Fibroblast of peridontal ligament (primary cell): Measurements from ENCODE around the gene CD37.
"Not testable (repeated sequence)": the region's sequence is repeated elsewhere in the genome, so short reads cannot be mapped to it uniquely, and the experiment has no call there.

ENCODE experiments used
- DNase-seq: peaks from one replicate; pipeline ENCODE4 v3.0.0-alpha.2; 2010; ENCODE audit errors: extremely low read depth

CD37 gene

DNA sequence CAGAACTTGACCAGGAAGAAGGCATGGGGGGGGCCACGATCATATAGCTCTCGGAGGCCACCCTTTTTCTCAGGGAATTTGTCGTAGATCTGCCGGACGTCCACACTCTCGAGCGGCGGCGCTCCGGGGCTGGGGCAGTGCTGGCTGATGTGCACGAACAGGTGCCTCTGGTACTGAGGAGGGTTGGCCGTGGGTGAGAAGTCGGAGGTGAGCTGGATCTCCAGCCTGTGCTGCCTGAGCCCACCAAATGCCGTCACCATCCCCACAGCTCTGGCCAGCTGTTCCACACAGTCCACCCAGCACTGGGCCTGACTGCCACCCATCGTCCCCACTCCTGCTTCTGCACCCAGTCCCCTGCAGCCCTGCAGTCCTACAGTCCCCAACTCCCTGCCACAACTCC, 12.0 kb downstream of the CD37 start:
- DNase-seq = no peak

DNA sequence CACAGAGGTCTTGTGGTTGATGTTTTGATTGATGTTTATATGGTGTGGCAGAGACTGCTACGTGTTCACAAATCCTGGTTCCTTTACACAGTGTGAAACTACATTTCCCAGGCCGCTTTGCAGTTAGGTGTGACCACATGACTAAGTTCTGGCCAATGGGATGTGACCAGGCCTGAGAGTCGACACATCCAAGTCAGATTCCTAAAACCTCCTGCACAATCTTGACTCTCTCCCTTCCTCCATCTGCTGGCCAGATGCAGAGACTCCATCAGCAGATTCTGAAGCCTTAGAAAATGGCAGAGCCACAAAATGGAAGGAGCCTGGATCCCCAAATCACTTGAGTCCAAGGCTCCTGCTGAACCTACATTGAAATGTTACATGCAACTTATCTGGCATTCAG, 12.6 kb downstream of the CD37 start:
- DNase-seq = peak; percentile 74

- DNase-seq = no peak
Observed at GRCh38 chr19:49348305-49349189, 13.3 kb downstream of the CD37 start.

- no peak for DNase-seq
Observed at GRCh38 chr19:49349567-49349966, 14.4 kb downstream of the CD37 start.

- no peak for DNase-seq
Observed at GRCh38 chr19:49355909-49356353, 20.7 kb downstream of the CD37 start.

DNA sequence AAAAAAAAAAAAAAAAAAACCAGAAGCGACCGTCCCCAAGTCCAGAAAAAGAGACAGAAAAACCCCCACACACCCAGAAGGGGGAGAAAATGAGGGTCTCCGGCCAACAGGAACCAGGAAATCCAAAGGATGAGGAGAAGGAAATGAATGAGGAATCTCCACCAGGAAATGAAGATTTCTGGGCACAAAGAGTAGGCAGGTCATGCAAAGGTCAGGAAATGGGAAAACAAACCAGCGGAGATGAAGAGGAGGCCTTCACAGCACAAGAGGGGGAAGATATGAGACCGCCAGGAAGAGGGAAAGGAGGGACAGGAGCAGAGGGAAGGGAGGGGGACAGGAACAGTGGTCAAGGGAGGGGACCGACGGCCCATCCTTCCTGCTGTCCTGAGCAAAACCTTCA, 21.2 kb downstream of the CD37 start:
- no peak for DNase-seq

- DNase-seq = no peak
Observed at GRCh38 chr19:49357186-49357585, 22.0 kb downstream of the CD37 start.

GRCh38 chr19:49359851-49360820, 24.9 kb downstream of the CD37 start:
- peak; percentile 6 for DNase-seq

DNA sequence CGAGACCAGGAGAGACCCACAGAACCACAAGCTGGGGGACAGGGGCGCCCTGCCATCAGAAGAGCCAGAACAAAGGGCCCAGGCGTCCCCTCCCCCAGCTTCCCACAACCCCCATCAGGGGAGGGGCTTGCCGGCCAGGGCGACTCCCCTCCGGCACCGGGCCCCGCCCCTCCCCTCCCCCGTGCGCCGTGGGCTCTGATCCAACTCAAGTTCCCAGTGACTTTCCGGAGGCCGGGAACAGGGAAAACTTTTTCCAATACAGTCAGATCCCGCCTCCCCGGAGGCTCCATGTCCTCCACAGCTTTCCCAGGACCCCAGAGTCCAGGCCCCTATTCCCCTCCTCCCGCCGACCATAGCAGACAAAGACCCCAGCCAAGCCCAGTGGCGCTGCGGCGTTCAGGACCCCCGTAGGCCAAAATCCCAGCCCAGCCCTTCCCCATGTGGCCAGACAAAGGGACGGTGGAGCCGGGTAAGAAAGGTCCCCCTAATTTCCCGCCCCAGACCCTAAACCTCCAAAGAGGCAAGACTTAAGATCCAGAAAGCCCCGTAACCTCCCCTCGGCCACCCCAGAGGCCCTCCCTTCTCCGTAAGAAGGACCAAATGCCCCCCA, 26.3 kb downstream of the CD37 start:
- peak; percentile 82 for DNase-seq

DNA sequence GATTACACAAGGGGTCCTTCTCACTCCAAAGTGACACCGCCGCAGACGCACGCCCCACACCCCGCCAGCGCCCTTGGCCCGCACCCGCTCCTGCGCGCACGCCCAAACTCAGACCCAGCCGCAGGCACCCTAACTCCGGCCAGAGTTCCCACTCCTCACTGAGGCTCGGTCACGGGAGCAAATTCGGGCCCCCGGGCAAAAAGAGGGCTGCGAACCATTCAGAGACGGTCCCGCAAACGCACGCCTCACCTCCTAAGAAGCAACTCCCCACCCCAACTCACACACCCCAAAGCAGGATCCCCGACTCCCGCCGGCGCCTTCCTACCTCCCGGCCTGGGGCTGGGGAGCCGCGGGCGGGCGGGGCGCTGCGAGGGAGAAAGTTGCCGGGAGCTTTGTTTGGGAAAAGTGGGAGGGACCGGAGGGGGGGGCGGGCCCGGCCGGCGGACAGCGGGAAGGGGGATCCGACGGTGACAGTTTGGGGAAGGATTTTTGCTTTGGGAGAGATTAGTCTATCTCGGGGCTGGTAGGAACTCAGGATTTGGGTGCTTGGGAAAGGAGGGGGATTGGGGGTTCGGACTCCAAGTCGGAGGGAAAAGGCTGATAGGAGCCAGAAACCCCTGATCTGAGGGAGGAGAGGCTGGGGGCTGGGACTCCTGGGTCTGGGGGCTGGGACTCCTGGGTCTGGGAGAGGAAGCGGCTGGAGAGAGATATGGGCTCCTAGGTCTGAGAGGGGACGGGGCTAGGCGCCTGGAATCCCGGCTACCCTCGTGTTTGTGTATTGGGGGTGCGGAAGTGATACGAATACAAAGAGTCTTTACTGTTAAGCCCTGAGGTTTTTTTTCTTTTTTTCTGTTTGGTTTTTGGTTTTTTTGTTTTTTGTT, 27.1 kb downstream of the CD37 start, which contains the start of gene TEAD2:
Gene TEAD2 (minus strand): TSS at position 369 of the 881 bp plus-strand sequence. CDS start 2,341 bp downstream, outside the sequence.
- peak; percentile 34 for DNase-seq

GRCh38 chr19:49362929-49363267, 27.7 kb downstream of the CD37 start:
- DNase-seq = no peak

GRCh38 chr19:49363268-49364082, 28.3 kb downstream of the CD37 start, which contains the start of gene DKKL1:
TSS of gene DKKL1 (plus strand) at chr19:49363877. CDS start at chr19:49363999, 122 bp downstream.
- peak; percentile 98 for DNase-seq

- no peak for DNase-seq
Observed at GRCh38 chr19:49364083-49364737, 29.0 kb downstream of the CD37 start.

DNA sequence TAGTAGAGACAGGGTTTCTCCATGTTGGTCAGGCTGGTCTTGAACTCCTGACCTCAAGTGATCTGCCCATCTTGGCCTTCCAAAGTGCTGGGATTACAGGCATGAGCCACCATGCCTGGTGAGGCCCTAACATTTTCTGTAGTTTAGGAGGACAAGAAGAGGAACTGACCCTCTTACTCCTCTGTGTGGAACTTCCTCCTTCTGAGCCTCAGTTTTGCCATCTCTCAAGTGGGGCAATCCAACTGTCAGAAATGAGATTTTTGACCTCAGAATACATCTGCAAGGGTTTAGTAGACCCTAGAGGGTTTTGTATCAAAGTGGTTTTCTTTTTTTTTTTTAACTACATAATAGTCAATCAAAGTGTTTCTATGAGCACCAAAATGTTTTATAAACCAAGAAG, 30.9 kb downstream of the CD37 start:
- no peak for DNase-seq

DNA sequence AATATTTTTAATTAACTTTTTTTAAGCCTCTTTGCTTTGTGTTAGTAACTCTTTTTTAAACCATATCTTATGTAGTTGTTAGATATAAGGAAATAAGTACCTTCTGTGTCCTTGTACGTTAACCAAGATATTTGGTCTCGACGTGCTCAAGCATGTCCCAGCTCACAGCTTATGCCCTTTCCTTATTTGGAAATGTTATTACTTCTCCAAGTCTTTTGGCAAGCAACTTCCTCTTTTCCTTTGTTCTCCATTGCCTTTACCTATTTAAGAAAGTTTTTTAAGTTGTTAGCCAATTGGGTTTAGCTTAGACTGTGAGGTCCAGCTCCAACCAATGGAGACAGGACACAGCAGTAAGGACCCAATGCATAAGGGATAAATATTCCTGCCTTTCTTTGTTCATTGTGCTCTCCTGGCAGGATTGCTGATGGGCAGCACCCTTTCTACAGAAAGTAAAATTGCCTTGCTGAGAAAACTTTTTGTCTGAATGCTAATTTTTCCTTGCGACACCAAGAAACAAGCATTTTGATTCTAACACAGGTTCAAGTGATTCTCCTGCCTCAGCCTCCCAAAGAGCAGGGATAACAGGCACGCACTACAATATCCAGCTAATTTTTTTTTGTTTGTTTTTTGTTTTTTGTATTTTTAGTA, 33.6 kb downstream of the CD37 start:
- no peak for DNase-seq

DNA sequence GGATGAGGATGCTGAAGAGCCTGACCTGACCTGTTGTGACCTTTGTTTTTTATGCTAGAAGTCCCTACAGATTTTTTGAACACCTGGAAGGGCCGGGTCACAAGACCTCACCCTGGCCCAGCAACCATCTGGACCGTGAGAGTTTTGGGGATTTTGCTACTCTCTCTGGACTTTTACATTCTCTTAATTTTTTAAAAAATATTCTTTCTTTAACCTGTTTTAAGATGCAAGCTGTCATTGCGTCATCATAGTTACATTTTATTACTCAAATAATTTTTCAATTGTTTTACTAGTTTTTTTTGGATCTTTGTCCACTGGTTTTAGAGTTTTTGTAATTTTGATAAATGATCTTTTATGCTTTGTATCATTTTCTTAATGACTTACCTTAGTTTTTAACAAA, 36.0 kb downstream of the CD37 start:
- no peak for DNase-seq

- not testable (repeated sequence) for DNase-seq
Observed at GRCh38 chr19:49373174-49373573, 38.0 kb downstream of the CD37 start.

GRCh38 chr19:49374665-49375434, 39.6 kb downstream of the CD37 start:
- DNase-seq = no peak
